GM12873 (cell line): ENCODE measurements around the gene NFKB2.

Source experiments
- TF ChIP-seq, protein P1 (sequence below): IDR thresholded peaks from 2 replicates; pipeline ENCODE4 v1.5.1; 2012; ENCODE audit warnings: low read depth, mild to moderate bottlenecking, moderate library complexity, low read length, control low read depth; ENCODE audit not compliant: insufficient read depth; ENCODE audit errors: missing control alignments

Gene NFKB2

DNA sequence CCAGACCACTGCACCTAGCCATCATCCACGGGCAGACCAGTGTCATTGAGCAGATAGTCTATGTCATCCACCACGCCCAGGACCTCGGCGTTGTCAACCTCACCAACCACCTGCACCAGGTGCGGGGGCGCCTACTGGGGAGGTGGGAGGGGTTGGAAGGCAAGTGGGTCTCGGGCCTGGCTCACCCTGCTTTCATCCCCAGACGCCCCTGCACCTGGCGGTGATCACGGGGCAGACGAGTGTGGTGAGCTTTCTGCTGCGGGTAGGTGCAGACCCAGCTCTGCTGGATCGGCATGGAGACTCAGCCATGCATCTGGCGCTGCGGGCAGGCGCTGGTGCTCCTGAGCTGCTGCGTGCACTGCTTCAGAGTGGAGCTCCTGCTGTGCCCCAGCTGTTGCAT is 4.6 kb downstream of the NFKB2 start:
- TF ChIP-seq, protein P1, sequence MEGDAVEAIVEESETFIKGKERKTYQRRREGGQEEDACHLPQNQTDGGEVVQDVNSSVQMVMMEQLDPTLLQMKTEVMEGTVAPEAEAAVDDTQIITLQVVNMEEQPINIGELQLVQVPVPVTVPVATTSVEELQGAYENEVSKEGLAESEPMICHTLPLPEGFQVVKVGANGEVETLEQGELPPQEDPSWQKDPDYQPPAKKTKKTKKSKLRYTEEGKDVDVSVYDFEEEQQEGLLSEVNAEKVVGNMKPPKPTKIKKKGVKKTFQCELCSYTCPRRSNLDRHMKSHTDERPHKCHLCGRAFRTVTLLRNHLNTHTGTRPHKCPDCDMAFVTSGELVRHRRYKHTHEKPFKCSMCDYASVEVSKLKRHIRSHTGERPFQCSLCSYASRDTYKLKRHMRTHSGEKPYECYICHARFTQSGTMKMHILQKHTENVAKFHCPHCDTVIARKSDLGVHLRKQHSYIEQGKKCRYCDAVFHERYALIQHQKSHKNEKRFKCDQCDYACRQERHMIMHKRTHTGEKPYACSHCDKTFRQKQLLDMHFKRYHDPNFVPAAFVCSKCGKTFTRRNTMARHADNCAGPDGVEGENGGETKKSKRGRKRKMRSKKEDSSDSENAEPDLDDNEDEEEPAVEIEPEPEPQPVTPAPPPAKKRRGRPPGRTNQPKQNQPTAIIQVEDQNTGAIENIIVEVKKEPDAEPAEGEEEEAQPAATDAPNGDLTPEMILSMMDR: no peak

DNA sequence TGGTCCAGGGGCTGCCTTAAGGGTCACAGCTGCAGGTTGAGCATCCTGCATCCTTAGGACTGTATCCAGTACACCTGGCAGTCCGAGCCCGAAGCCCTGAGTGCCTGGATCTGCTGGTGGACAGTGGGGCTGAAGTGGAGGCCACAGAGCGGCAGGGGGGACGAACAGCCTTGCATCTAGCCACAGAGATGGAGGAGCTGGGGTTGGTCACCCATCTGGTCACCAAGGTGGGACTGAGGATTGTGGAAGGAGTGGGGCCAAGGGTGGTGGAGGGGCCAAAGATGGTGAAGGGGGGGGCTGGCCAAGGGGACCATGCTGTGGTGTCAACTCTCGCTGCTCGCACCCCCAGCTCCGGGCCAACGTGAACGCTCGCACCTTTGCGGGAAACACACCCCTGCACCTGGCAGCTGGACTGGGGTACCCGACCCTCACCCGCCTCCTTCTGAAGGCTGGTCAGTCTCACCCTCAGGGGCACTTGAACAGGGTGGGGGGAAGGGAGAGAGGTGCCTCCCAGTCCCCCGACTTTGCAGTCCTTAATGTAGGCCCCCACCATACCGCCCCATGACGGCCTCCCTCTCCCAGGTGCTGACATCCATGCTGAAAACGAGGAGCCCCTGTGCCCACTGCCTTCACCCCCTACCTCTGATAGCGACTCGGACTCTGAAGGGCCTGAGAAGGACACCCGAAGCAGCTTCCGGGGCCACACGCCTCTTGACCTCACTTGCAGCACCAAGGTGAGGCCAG is 5.3 kb downstream of the NFKB2 start:
- TF ChIP-seq, protein P1: no peak

GRCh38 chr10:102401342-102401654 is 5.8 kb downstream of the NFKB2 start:
- TF ChIP-seq, protein P1: no peak

DNA sequence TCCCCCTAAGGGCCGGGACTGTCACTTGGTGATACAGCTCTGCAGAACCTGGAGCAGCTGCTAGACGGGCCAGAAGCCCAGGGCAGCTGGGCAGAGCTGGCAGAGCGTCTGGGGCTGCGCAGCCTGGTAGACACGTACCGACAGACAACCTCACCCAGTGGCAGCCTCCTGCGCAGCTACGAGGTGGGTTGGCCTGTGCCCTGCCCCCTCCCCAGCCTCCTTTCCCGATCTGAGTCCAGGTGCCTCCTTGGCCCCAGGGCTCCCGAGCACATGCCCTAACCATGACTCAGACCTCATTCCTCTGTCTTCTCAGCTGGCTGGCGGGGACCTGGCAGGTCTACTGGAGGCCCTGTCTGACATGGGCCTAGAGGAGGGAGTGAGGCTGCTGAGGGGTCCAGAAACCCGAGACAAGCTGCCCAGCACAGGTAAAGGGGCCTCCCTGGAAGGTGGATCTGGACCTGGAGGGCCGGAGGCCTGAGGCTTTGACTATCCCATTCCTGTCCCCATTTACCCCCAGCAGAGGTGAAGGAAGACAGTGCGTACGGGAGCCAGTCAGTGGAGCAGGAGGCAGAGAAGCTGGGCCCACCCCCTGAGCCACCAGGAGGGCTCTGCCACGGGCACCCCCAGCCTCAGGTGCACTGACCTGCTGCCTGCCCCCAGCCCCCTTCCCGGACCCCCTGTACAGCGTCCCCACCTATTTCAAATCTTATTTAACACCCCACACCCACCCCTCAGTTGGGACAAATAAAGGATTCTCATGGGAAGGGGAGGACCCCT is 6.4 kb downstream of the NFKB2 start:
- TF ChIP-seq, protein P1: no peak

- TF ChIP-seq, protein P1: no peak
Observed at GRCh38 chr10:102402512-102402896, 7.0 kb downstream of the NFKB2 start.

GRCh38 chr10:102403115-102403514 is 7.6 kb downstream of the NFKB2 start:
- TF ChIP-seq, protein P1: no peak

- TF ChIP-seq, protein P1: no peak
Observed at GRCh38 chr10:102404361-102405107, 9.0 kb downstream of the NFKB2 start.
